ENCODE measurements around the gene ZNF723. TPM values are rescaled to one million over a fixed set of nuclear protein-coding genes. Genes with fewer than 3 reads are reported as not detected.

Gene ZNF723
- total and polyA plus RNA-seq, 2 of the 8 experiments (the other 6 are each of a cell fraction or from before 2014, with no cell fraction given): not detected

GRCh38 chr19:22901431-22902130 is 69.5 kb downstream of the ZNF723 start:
- H4K91ac ChIP-seq (replicated peaks; ENCODE audit: insufficient read length, low read length): no peak overlapping the region
- H2BK20ac ChIP-seq (ENCODE audit: low read length): no peak overlapping the region
- POLR2A ChIA-PET (ENCODE audit: partially characterized antibody): no interaction called here
- no peaks in the 10 kb centered on the region for H3K27me3 ChIP-seq (replicated peaks in 1 of 4; ENCODE audit: control insufficient read depth in 3 of 4, extremely low read depth in 1 of 4, insufficient read depth in 3 of 4, low read length in 3 of 4)
- DNase-seq (ENCODE audit: low read depth in 1 of 2, low spot score in 2 of 2) (no peak), FAIRE-seq (no peak)
- no peaks in the 10 kb centered on the region for H3K79me1 ChIP-seq (ENCODE audit: low read depth, low read length)
- H3K9me3 ChIP-seq (ENCODE audit: insufficient read depth in 2 of 2, low read depth in 1 of 2, low read length in 1 of 2): peaks cover 47 to 81% of the 10 kb centered on the region in 2 experiments
- H3K27ac ChIP-seq (ENCODE audit: low read depth, low read length): no peak overlapping the region
- H3K4me2 ChIP-seq (ENCODE audit: insufficient read depth in 1 of 2, low read depth in 2 of 2, low read length in 2 of 2): no peak overlapping the region
- H2AK5ac ChIP-seq (ENCODE audit: low read depth, low read length): no peak overlapping the region
- WGBS, 2 experiments (ENCODE audit: extremely low coverage in 1 of 2, insufficient coverage in 1 of 2, insufficient read length in 1 of 2, insufficient replicate concordance in 2 of 2, low coverage in 1 of 2, low lambda C conversion rate in 2 of 2, missing lambda C conversion rate in 1 of 2): 88% methylated on average over 31 of the region's 47 CpGs; no CpG with 5 or more reads in 1 of the 2 experiments
- no peak overlapping the region for H4K8ac ChIP-seq (ENCODE audit: extremely low read depth, insufficient read depth, low read length)
- H3K56ac ChIP-seq (replicated peaks; ENCODE audit: insufficient read length, low read depth, low read length): no peak overlapping the region
- TF ChIP-seq POU5F1 (IDR thresholded peaks at IDR 0.05; ENCODE audit: low read depth, low read length): no peak
- H3K23me2 ChIP-seq (ENCODE audit: low read depth, low read length): no peaks in the 10 kb centered on the region
- H3K79me2 ChIP-seq (ENCODE audit: control insufficient read depth in 1 of 2, insufficient read depth in 2 of 2, low read length in 2 of 2): no peaks in the 10 kb centered on the region
- no peak overlapping the region for H2BK120ac ChIP-seq (replicated peaks; ENCODE audit: low read depth, low read length)
- no peak overlapping the region for H3K23ac ChIP-seq (ENCODE audit: insufficient read length)
- no peak overlapping the region for H3K9ac ChIP-seq (replicated peaks in 1 of 4; ENCODE audit: extremely low read depth in 1 of 4, low read depth in 3 of 4, low read length in 3 of 4)
- no peak overlapping the region for H3K4ac ChIP-seq (replicated peaks; ENCODE audit: insufficient read length, low read depth, low read length)
- no peaks in the 10 kb centered on the region for H4K20me1 ChIP-seq (replicated peaks in 1 of 2; ENCODE audit: control insufficient read depth in 1 of 2, insufficient read depth in 2 of 2, low read length in 2 of 2)
- CTCF ChIA-PET (ENCODE audit: partially characterized antibody): no interaction called here
- H3K14ac ChIP-seq (ENCODE audit: insufficient read length): no peak overlapping the region
- H3K36me3 ChIP-seq (ENCODE audit: control insufficient read depth in 2 of 4, insufficient read depth in 4 of 4, low read length in 3 of 4): 0 out of 8 replicates have a peak, but pooled peaks cover 0 to 4% (median 0%) of the 10 kb centered on the region in 4 experiments
- no peak overlapping the region for H2BK5ac ChIP-seq (ENCODE audit: low read depth, low read length)
- H4K5ac ChIP-seq (ENCODE audit: insufficient read length, low read depth, low read length): no peak overlapping the region
- no peak overlapping the region for H3K18ac ChIP-seq (ENCODE audit: extremely low read depth, low read length)
- no peak overlapping the region for H3K4me3 ChIP-seq (ENCODE audit: extremely low read depth in 1 of 4, insufficient read depth in 2 of 4, low read depth in 3 of 4, low read length in 4 of 4)
- no peak overlapping the region for H2AFZ ChIP-seq (ENCODE audit: low read length)
- no peak overlapping the region for H2BK15ac ChIP-seq (ENCODE audit: low read length)
- H3K4me1 ChIP-seq (replicated peaks in 1 of 4; ENCODE audit: control insufficient read depth in 3 of 4, insufficient read depth in 4 of 4, low read length in 3 of 4): no peaks in the 10 kb centered on the region
- no peak overlapping the region for H2BK12ac ChIP-seq (ENCODE audit: low read depth, low read length)

Small RNA genes lying within 50 kb of the gene (small RNA-seq; reads per million reads assigned to genes)
- not detected for gene VN1R88P (ENCODE audit: insufficient read depth)

Other genes starting within 250 kb of the ZNF723 start
- gene ZNF492, start 198.0 kb upstream of the ZNF723 start, total RNA-seq (2021; fragmentation: NEBNext Ultra II Directional; extraction: Animal tissue kit (Norgen Biotek cat#: 25700)): not detected in 2 replicates
- gene ZNF492, start 198.0 kb upstream of the ZNF723 start, polyA plus RNA-seq (2011; rRNA removed): not detected in 2 replicates
- gene ZNF99, start 48.1 kb upstream of the ZNF723 start, total RNA-seq (2021; fragmentation: NEBNext Ultra II Directional; extraction: Animal tissue kit (Norgen Biotek cat#: 25700)): not detected in 2 replicates
- not detected in 2 replicates for gene ZNF99, start 48.1 kb upstream of the ZNF723 start, polyA plus RNA-seq (2011; rRNA removed)
- gene ZNF728, start 170.9 kb downstream of the ZNF723 start, total RNA-seq (2021; fragmentation: NEBNext Ultra II Directional; extraction: Animal tissue kit (Norgen Biotek cat#: 25700)): not detected in 2 replicates
- not detected in 2 replicates for gene ZNF728, start 170.9 kb downstream of the ZNF723 start, polyA plus RNA-seq (2011; rRNA removed)

All from H1 (cell line).